IMR-90 (cell line): ENCODE data around the gene HCN3. TPM values are rescaled to one million over a fixed set of nuclear protein-coding genes. Genes with fewer than 3 reads are reported as not detected.

Experiments
- ATAC-seq: fragments of 200-7000 bp; cut with Tn5 transposase; 2 replicates; pipeline ENCODE4 v1.9.1; 2020; ENCODE audit warnings: low read depth, mild to moderate bottlenecking, moderate library complexity
- BruUV-seq: library from RNA; stranded (reverse); fragments of 400-500 nt; replicated peaks from 2 replicates; lab custom pipeline; 2021; lab: Mats Ljungman, UMichigan
- CTCF ChIA-PET: fragments of 300-600 bp; formaldehyde crosslinking; extraction: SDS; loops from one replicate; lab custom pipeline; 2021; ENCODE audit warnings: antibody characterized with exemption; lab: Yijun Ruan, JAX
- POLR2A ChIA-PET: fragments of 300-600 bp; sonication (Branson Sonifier 250); formaldehyde crosslinking; loops from one replicate; lab custom pipeline; 2022; ENCODE audit warnings: antibody characterized with exemption; ENCODE audit not compliant: unreplicated experiment; lab: Charles Lee
- DNase-seq: peaks from one replicate; pipeline ENCODE4 v3.0.0; 2013
- H2AFZ ChIP-seq: replicated peaks from 2 replicates; pipeline ENCODE3; 2013; ENCODE audit warnings: low read length, mild to moderate bottlenecking; ENCODE audit not compliant: poor library complexity
- H2AK5ac ChIP-seq: 2 replicates; pipeline ENCODE4 v1.6.1; 2013; ENCODE audit warnings: low read depth, low read length, inconsistent platforms
- H2AK9ac ChIP-seq: replicated peaks from 2 replicates; pipeline ENCODE3; 2013; ENCODE audit warnings: mild to moderate bottlenecking, low read depth, low read length, moderate library complexity; ENCODE audit not compliant: poor library complexity
- H2BK120ac ChIP-seq: 2 replicates; pipeline ENCODE4 v1.6.1; 2013; ENCODE audit warnings: low read depth, low read length, inconsistent platforms
- H2BK15ac ChIP-seq: 3 replicates; pipeline ENCODE4 v1.6.1; 2013; ENCODE audit warnings: low read depth, low read length, inconsistent platforms
- H2BK20ac ChIP-seq: 2 replicates; pipeline ENCODE4 v1.6.1; 2013; ENCODE audit warnings: low read depth, mild to moderate bottlenecking, inconsistent platforms, low read length, moderate library complexity
- H2BK5ac ChIP-seq: 2 replicates; pipeline ENCODE4 v1.6.1; 2013; ENCODE audit warnings: mild to moderate bottlenecking, low read depth, low read length, inconsistent platforms; ENCODE audit not compliant: poor library complexity, severe bottlenecking
- H3K14ac ChIP-seq: replicated peaks from 2 replicates; pipeline ENCODE4 v1.6.1; 2013; ENCODE audit warnings: low read depth, low read length, inconsistent platforms
- H3K18ac ChIP-seq: 2 replicates; pipeline ENCODE4 v1.6.1; 2013; ENCODE audit warnings: low read depth, low read length, control low read depth
- H3K23ac ChIP-seq: 2 replicates; pipeline ENCODE4 v1.6.1; 2013; ENCODE audit warnings: low read depth, low read length, inconsistent platforms
- H3K27ac ChIP-seq: 2 replicates; pipeline ENCODE4 v1.5.1; 2013; ENCODE audit warnings: mild to moderate bottlenecking, control low read depth, low read length; ENCODE audit not compliant: insufficient read depth
- H3K27me3 ChIP-seq: 2 replicates; pipeline ENCODE4 v1.6.1; 2013; ENCODE audit warnings: low read length; ENCODE audit not compliant: control insufficient read depth, insufficient read depth
- H3K36me3 ChIP-seq: 2 replicates; pipeline ENCODE4 v1.6.1; 2013; ENCODE audit warnings: low read length, mixed read lengths; ENCODE audit not compliant: control insufficient read depth, insufficient read depth
- H3K4ac ChIP-seq: 2 replicates; pipeline ENCODE4 v1.6.1; 2013; ENCODE audit warnings: low read depth, low read length, inconsistent platforms
- H3K4me1 ChIP-seq: 2 replicates; pipeline ENCODE4 v1.6.1; 2013; ENCODE audit warnings: low read length, mixed read lengths; ENCODE audit not compliant: control insufficient read depth, insufficient read depth
- H3K4me2 ChIP-seq: 2 replicates; pipeline ENCODE4 v1.6.1; 2013; ENCODE audit warnings: low read depth, mild to moderate bottlenecking, control low read depth, low read length, moderate library complexity
- H3K4me3 ChIP-seq: 2 replicates; pipeline ENCODE4 v1.5.1; 2013; ENCODE audit warnings: low read depth, mild to moderate bottlenecking, control low read depth, low read length, moderate library complexity; ENCODE audit not compliant: insufficient read depth
- H3K56ac ChIP-seq: 2 replicates; pipeline ENCODE4 v1.6.1; 2013; ENCODE audit warnings: low read length, inconsistent platforms; ENCODE audit not compliant: insufficient read depth; ENCODE audit errors: extremely low read depth
- H3K79me1 ChIP-seq, 2 experiments: 2 replicates each; pipeline ENCODE4 v1.6.1; 2013; ENCODE audit warnings: low read length in 2 of 2, inconsistent platforms in 1 of 2, low read depth in 1 of 2
- H3K9ac ChIP-seq: 2 replicates; pipeline ENCODE4 v1.6.1; 2013; ENCODE audit warnings: low read depth, low read length, control low read depth
- H3K9me1 ChIP-seq: 2 replicates; pipeline ENCODE4 v1.6.1; 2013; ENCODE audit warnings: low read length, inconsistent platforms; ENCODE audit not compliant: insufficient read depth
- H3K9me3 ChIP-seq: 2 replicates; pipeline ENCODE4 v1.6.1; 2013; ENCODE audit warnings: low read length; ENCODE audit not compliant: control insufficient read depth, insufficient read depth
- H4K20me1 ChIP-seq: 2 replicates; pipeline ENCODE4 v1.6.1; 2013; ENCODE audit warnings: low read length, inconsistent platforms; ENCODE audit not compliant: insufficient read depth
- H4K5ac ChIP-seq: 2 replicates; pipeline ENCODE4 v1.6.1; 2013; ENCODE audit warnings: mild to moderate bottlenecking, low read depth, low read length, control low read depth
- H4K8ac ChIP-seq, 2 experiments: 2 replicates each; pipeline ENCODE4 v1.6.1; 2013; ENCODE audit warnings: low read depth in 2 of 2, low read length in 2 of 2, control low read depth in 1 of 2, inconsistent platforms in 1 of 2
- H4K91ac ChIP-seq: 2 replicates; pipeline ENCODE4 v1.6.1; 2013; ENCODE audit warnings: low read depth, low read length, inconsistent platforms; ENCODE audit not compliant: insufficient read depth
- BHLHE40 ChIP-seq: fragments of 150-350 bp; IDR thresholded peaks from 2 replicates; pipeline ENCODE4 v1.6.1; 2016; ENCODE audit warnings: mild to moderate bottlenecking, low read depth, low read length
- CEBPB ChIP-seq: IDR thresholded peaks from 2 replicates; pipeline ENCODE4 v1.6.1; 2012; ENCODE audit warnings: low read depth, low read length, improper control_type of control experiment
- CHD1 ChIP-seq: IDR thresholded peaks from 2 replicates; pipeline ENCODE4 v1.6.1; 2012; ENCODE audit warnings: low read depth, low read length, improper control_type of control experiment
- FOS ChIP-seq: fragments of 150-350 bp; IDR thresholded peaks from 2 replicates; pipeline ENCODE4 v1.6.1; 2016; ENCODE audit warnings: low read depth, low read length
- MAFK ChIP-seq: IDR thresholded peaks from 2 replicates; pipeline ENCODE4 v1.6.1; 2012; ENCODE audit warnings: low read depth, low read length, improper control_type of control experiment
- MAZ ChIP-seq: IDR thresholded peaks from 2 replicates; pipeline ENCODE4 v1.6.1; 2012; ENCODE audit warnings: low read depth, mild to moderate bottlenecking, low read length, improper control_type of control experiment, moderate library complexity, borderline replicate concordance
- MXI1 ChIP-seq: IDR thresholded peaks from 2 replicates; pipeline ENCODE4 v1.6.1; 2012; ENCODE audit warnings: low read depth, mild to moderate bottlenecking, low read length, moderate library complexity, borderline replicate concordance
- NFE2L2 ChIP-seq: fragments of 150-350 bp; IDR thresholded peaks from 2 replicates; pipeline ENCODE4 v1.6.1; 2016; ENCODE audit warnings: low read depth, mild to moderate bottlenecking, low read length
- POLR2A ChIP-seq: IDR thresholded peaks from 2 replicates; pipeline ENCODE4 v1.6.1; 2012; ENCODE audit warnings: mild to moderate bottlenecking, low read depth, low read length
- RAD21 ChIP-seq: IDR thresholded peaks from 2 replicates; pipeline ENCODE4 v1.6.1; 2012; ENCODE audit warnings: low read length, improper control_type of control experiment
- RCOR1 ChIP-seq: IDR thresholded peaks from 2 replicates; pipeline ENCODE4 v1.6.1; 2012; ENCODE audit warnings: mild to moderate bottlenecking, low read length, improper control_type of control experiment; ENCODE audit not compliant: insufficient replicate concordance
- RFX5 ChIP-seq: IDR thresholded peaks from 2 replicates; pipeline ENCODE4 v1.8.0; 2012; ENCODE audit warnings: low read depth, mild to moderate bottlenecking, low read length, moderate library complexity
- SMC3 ChIP-seq: fragments of 150-350 bp; IDR thresholded peaks from 2 replicates; pipeline ENCODE4 v1.6.1; 2016; ENCODE audit warnings: low read depth, mild to moderate bottlenecking, antibody characterized with exemption, low read length, moderate library complexity
- WGBS, 2 experiments: methylation state at CpG; one replicate each; pipeline versions ENCODE4 v1.1.5 to v1.1.7; 2013; ENCODE audit warnings: missing lambda C conversion rate in 2 of 2; ENCODE audit not compliant: insufficient read length in 1 of 2; ENCODE audit errors: extremely low coverage in 2 of 2; 5-methylcytosine and 5-hydroxymethylcytosine counted together
- dilution Hi-C: fragments of 300-500 bp; cut with HindIII; formaldehyde crosslinking; loops from one replicate; pipeline ENCODE4 v1.14.3; 2018; ENCODE audit warnings: low sequenced_read_pairs; ENCODE audit not compliant: unreplicated experiment
- in situ Hi-C: fragments of 300-500 bp; cut with MboI; formaldehyde crosslinking; loops from 3 replicates; pipeline ENCODE4 v1.14.3; 2019; ENCODE audit warnings: low sequenced_read_pairs, inconsistent platforms, mixed read lengths
- intact Hi-C: fragments of 100-400 bp; cut with micrococcal nuclease; formaldehyde crosslinking; loops from 2 replicates; pipeline ENCODE4 v1.10.0; 2022
- polyA plus RNA-seq, 3 experiments: library from polyadenylated mRNA; depleted of rRNA; stranded (reverse); fragments of >200 nt; gene quantifications; 2 replicates each; pipeline ENCODE4 v1.2.3, GENCODE V29; 2012; ENCODE audit warnings: low replicate concordance in 1 of 3
- total RNA-seq: library from RNA; depleted of rRNA; stranded (reverse); fragments of >200 nt; gene quantifications from 2 replicates; pipeline ENCODE4 v1.2.3, GENCODE V29; 2012
- TF ChIP-seq, protein P1 (sequence below): conservative IDR thresholded peaks from 2 replicates; pipeline ENCODE4 v1.5.1; 2012; ENCODE audit warnings: mild to moderate bottlenecking, low read depth, low read length, improper control_type of control experiment
- TF ChIP-seq, protein P2 (sequence below): fragments of 150-350 bp; IDR thresholded peaks from 2 replicates; pipeline ENCODE4 v1.6.1; 2017; ENCODE audit warnings: mild to moderate bottlenecking, antibody characterized with exemption, low read length, low read depth
- TF ChIP-seq, protein P3 (sequence below): fragments of 150-350 bp; IDR thresholded peaks from 2 replicates; pipeline ENCODE4 v1.6.1; 2016; ENCODE audit warnings: low read depth, mild to moderate bottlenecking, low read length, moderate library complexity, borderline replicate concordance

The HCN3 gene
- total and polyA plus RNA-seq, 2 of the 4 experiments (the other 2 are of a cell fraction): 0.36 to 2.7 TPM

DNA sequence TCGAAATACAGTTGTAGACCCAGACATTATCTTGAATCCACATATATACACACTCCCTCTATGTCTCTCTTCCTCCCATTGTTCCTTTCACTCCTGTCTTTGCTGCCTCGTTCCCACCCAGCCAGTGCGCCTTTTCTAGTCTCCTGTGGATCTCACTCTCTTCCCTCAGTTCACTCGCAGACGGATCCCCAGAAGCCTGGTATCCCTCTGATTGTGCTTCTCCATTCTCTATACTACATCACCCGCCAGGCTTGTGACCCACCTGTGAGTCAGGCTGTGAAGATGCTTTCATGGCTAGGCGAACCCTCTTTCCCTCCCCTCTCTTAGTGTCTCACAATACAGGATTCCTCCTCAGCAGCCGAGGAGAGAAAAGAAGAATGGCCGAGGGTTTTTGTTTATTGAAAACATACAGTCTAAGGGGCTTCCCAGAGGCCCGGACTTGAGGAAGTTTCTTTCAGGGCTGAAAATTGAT, 1.5 kb downstream of the HCN3 start:
- Histone ChIP-seq H2BK5ac (no peak overlapping the region), H3K27ac (no peak overlapping the region), H2BK20ac (no peak overlapping the region), H2AFZ (no peak overlapping the region), H3K9me1 (peaks cover 5% of the 10 kb centered on the region), H2AK5ac (no peak overlapping the region), H3K4me3 (no peak overlapping the region), H2BK15ac (no peak overlapping the region), H4K20me1 (no peaks in the 10 kb centered on the region; the same call in 1 of the 2 replicates), H3K9me3 (no peaks in the 10 kb centered on the region), H2AK9ac (no peak overlapping the region), H3K4me2 (peak overlapping the region; percentile 23; the same call in 1 of the 2 replicates), H3K4ac (no peak overlapping the region), H3K79me1 (peaks cover 0 to 12% of the 10 kb centered on the region in 2 experiments; a peak in 2 of 4 replicates), H3K4me1 (peaks cover 1% of the 10 kb centered on the region), H4K8ac (no peak overlapping the region), H3K27me3 (no peaks in the 10 kb centered on the region), H3K23ac (no peak overlapping the region), H4K91ac (no peak overlapping the region), H3K36me3 (no peaks in the 10 kb centered on the region), H2BK120ac (no peak overlapping the region), H3K9ac (no peak overlapping the region), H4K5ac (no peak overlapping the region), H3K18ac (no peak overlapping the region), H3K14ac (no peak overlapping the region), H3K56ac (no peak overlapping the region)
- intact Hi-C loops (loop anchor here (5.0 kb wide), 1 partner anchor 314 kb away; no protein-coding TSS in a partner anchor), in situ Hi-C loops (loop anchor here (5.0 kb wide), 1 partner anchor 39 kb away; no protein-coding TSS in a partner anchor), dilution Hi-C loops (no loop called here)
- CTCF ChIA-PET: no interaction called here
- ATAC-seq (no peak), DNase-seq (peak; percentile 14)
- no peak for TF ChIP-seq MAFK
- TF ChIP-seq NFE2L2: no peak
- no peak for TF ChIP-seq MXI1
- no peak for TF ChIP-seq MAZ
- TF ChIP-seq POLR2A: no peak
- no peak for TF ChIP-seq CHD1
- TF ChIP-seq RAD21: no peak
- TF ChIP-seq SMC3: no peak
- no peak for TF ChIP-seq CEBPB
- TF ChIP-seq RCOR1: no peak
- TF ChIP-seq, protein P1, sequence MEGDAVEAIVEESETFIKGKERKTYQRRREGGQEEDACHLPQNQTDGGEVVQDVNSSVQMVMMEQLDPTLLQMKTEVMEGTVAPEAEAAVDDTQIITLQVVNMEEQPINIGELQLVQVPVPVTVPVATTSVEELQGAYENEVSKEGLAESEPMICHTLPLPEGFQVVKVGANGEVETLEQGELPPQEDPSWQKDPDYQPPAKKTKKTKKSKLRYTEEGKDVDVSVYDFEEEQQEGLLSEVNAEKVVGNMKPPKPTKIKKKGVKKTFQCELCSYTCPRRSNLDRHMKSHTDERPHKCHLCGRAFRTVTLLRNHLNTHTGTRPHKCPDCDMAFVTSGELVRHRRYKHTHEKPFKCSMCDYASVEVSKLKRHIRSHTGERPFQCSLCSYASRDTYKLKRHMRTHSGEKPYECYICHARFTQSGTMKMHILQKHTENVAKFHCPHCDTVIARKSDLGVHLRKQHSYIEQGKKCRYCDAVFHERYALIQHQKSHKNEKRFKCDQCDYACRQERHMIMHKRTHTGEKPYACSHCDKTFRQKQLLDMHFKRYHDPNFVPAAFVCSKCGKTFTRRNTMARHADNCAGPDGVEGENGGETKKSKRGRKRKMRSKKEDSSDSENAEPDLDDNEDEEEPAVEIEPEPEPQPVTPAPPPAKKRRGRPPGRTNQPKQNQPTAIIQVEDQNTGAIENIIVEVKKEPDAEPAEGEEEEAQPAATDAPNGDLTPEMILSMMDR: no peak
- TF ChIP-seq FOS: no peak
- TF ChIP-seq, protein P2, sequence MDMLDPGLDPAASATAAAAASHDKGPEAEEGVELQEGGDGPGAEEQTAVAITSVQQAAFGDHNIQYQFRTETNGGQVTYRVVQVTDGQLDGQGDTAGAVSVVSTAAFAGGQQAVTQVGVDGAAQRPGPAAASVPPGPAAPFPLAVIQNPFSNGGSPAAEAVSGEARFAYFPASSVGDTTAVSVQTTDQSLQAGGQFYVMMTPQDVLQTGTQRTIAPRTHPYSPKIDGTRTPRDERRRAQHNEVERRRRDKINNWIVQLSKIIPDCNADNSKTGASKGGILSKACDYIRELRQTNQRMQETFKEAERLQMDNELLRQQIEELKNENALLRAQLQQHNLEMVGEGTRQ: no peak
- no peak for TF ChIP-seq BHLHE40
- TF ChIP-seq, protein P3, sequence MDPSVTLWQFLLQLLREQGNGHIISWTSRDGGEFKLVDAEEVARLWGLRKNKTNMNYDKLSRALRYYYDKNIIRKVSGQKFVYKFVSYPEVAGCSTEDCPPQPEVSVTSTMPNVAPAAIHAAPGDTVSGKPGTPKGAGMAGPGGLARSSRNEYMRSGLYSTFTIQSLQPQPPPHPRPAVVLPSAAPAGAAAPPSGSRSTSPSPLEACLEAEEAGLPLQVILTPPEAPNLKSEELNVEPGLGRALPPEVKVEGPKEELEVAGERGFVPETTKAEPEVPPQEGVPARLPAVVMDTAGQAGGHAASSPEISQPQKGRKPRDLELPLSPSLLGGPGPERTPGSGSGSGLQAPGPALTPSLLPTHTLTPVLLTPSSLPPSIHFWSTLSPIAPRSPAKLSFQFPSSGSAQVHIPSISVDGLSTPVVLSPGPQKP: no peak
- no peak for TF ChIP-seq RFX5
- POLR2A ChIA-PET: no interaction called here
- no TSS peak for BruUV-seq
- 50% methylated on average over 4 of the region's 10 CpGs; no CpG with 5 or more reads in 1 of the 2 experiments for WGBS, 2 experiments
